ENCODE results near the gene ST7. TPM values are rescaled to one million over a fixed set of nuclear protein-coding genes. Genes with fewer than 3 reads are reported as not detected.

The ST7 gene
- total RNA-seq, 2 experiments from 2014 or later = 6.7 to 7.4 TPM

GRCh38 chr7:117169907-117170306 lies 216.6 kb downstream of the ST7 start:
- H3K36me3 Mint-ChIP-seq (ENCODE audit: low read depth) = no peaks in the 10 kb centered on the region
- DNase-seq = no peak
- H3K9me3 Mint-ChIP-seq = no peaks in the 10 kb centered on the region
- no peak overlapping the region for H3K27ac Mint-ChIP-seq
- POLR2A ChIA-PET = no interaction called here
- H3K4me3 Mint-ChIP-seq = no peak overlapping the region
- CTCF ChIA-PET = no interaction called here
- no peaks in the 10 kb centered on the region for H3K27me3 Mint-ChIP-seq
- no peaks in the 10 kb centered on the region for H3K4me1 Mint-ChIP-seq

GRCh38 chr7:117171106-117171505 lies 217.8 kb downstream of the ST7 start:
- H3K4me1 Mint-ChIP-seq = no peaks in the 10 kb centered on the region
- no peaks in the 10 kb centered on the region for H3K27me3 Mint-ChIP-seq
- no peaks in the 10 kb centered on the region for H3K9me3 Mint-ChIP-seq
- POLR2A ChIA-PET = no interaction called here
- no peak overlapping the region for H3K4me3 Mint-ChIP-seq
- no peak overlapping the region for H3K27ac Mint-ChIP-seq
- no peaks in the 10 kb centered on the region for H3K36me3 Mint-ChIP-seq (ENCODE audit: low read depth)
- CTCF ChIA-PET = no interaction called here
- DNase-seq = no peak

GRCh38 chr7:117172283-117172682 lies 219.0 kb downstream of the ST7 start:
- no peak for DNase-seq
- Mint-ChIP-seq H3K4me1 (no peaks in the 10 kb centered on the region), H3K27me3 (no peaks in the 10 kb centered on the region), H3K4me3 (no peak overlapping the region), H3K36me3 (ENCODE audit: low read depth) (no peaks in the 10 kb centered on the region), H3K27ac (no peak overlapping the region), H3K9me3 (no peaks in the 10 kb centered on the region)
- ChIA-PET POLR2A (no interaction called here), CTCF (no interaction called here)

- Mint-ChIP-seq H3K9me3 (no peaks in the 10 kb centered on the region), H3K36me3 (ENCODE audit: low read depth) (no peaks in the 10 kb centered on the region), H3K27me3 (no peaks in the 10 kb centered on the region), H3K27ac (no peak overlapping the region), H3K4me1 (no peaks in the 10 kb centered on the region), H3K4me3 (no peak overlapping the region)
- CTCF ChIA-PET = no interaction called here
- no peak for DNase-seq
- POLR2A ChIA-PET = no interaction called here
Measured at GRCh38 chr7:117173035-117173770, 219.9 kb downstream of the ST7 start.

GRCh38 chr7:117176206-117176605 lies 222.9 kb downstream of the ST7 start:
- POLR2A ChIA-PET = no interaction called here
- H3K4me1 Mint-ChIP-seq = no peaks in the 10 kb centered on the region
- H3K27ac Mint-ChIP-seq = no peak overlapping the region
- H3K36me3 Mint-ChIP-seq (ENCODE audit: low read depth) = no peaks in the 10 kb centered on the region
- DNase-seq = no peak
- H3K9me3 Mint-ChIP-seq = no peaks in the 10 kb centered on the region
- H3K4me3 Mint-ChIP-seq = no peak overlapping the region
- CTCF ChIA-PET = no interaction called here
- H3K27me3 Mint-ChIP-seq = no peaks in the 10 kb centered on the region

GRCh38 chr7:117178600-117178999 lies 225.3 kb downstream of the ST7 start:
- ChIA-PET POLR2A (no interaction called here), CTCF (no interaction called here)
- Mint-ChIP-seq H3K27me3 (no peaks in the 10 kb centered on the region), H3K36me3 (ENCODE audit: low read depth) (no peaks in the 10 kb centered on the region), H3K9me3 (no peaks in the 10 kb centered on the region), H3K4me1 (no peaks in the 10 kb centered on the region), H3K27ac (no peak overlapping the region), H3K4me3 (no peak overlapping the region)
- DNase-seq = no peak

GRCh38 chr7:117179701-117180100 lies 226.4 kb downstream of the ST7 start:
- Mint-ChIP-seq H3K36me3 (ENCODE audit: low read depth) (no peaks in the 10 kb centered on the region), H3K9me3 (no peaks in the 10 kb centered on the region), H3K4me3 (no peak overlapping the region), H3K27me3 (no peaks in the 10 kb centered on the region), H3K27ac (no peak overlapping the region), H3K4me1 (no peaks in the 10 kb centered on the region)
- ChIA-PET POLR2A (no interaction called here), CTCF (no interaction called here)
- no peak for DNase-seq

- Mint-ChIP-seq H3K9me3 (no peaks in the 10 kb centered on the region), H3K4me3 (no peak overlapping the region), H3K4me1 (peaks cover 2% of the 10 kb centered on the region), H3K27me3 (no peaks in the 10 kb centered on the region), H3K36me3 (ENCODE audit: low read depth) (no peaks in the 10 kb centered on the region), H3K27ac (no peak overlapping the region)
- ChIA-PET CTCF (no interaction called here), POLR2A (no interaction called here)
- DNase-seq = no peak
Measured at GRCh38 chr7:117183729-117184128, 230.4 kb downstream of the ST7 start.

GRCh38 chr7:117184367-117184766 lies 231.1 kb downstream of the ST7 start:
- Mint-ChIP-seq H3K27me3 (no peaks in the 10 kb centered on the region), H3K36me3 (ENCODE audit: low read depth) (no peaks in the 10 kb centered on the region), H3K27ac (no peak overlapping the region), H3K4me3 (no peak overlapping the region), H3K9me3 (no peaks in the 10 kb centered on the region), H3K4me1 (peaks cover 2% of the 10 kb centered on the region)
- ChIA-PET POLR2A (no interaction called here), CTCF (no interaction called here)
- no peak for DNase-seq

- ChIA-PET POLR2A (no interaction called here), CTCF (no interaction called here)
- no peaks in the 10 kb centered on the region for H3K27me3 Mint-ChIP-seq
- H3K36me3 Mint-ChIP-seq (ENCODE audit: low read depth) = no peaks in the 10 kb centered on the region
- no peak for DNase-seq
- peaks cover 2% of the 10 kb centered on the region for H3K4me1 Mint-ChIP-seq
- H3K27ac Mint-ChIP-seq = no peak overlapping the region
- H3K4me3 Mint-ChIP-seq = no peak overlapping the region
- H3K9me3 Mint-ChIP-seq = no peaks in the 10 kb centered on the region
Measured at GRCh38 chr7:117185124-117185523, 231.8 kb downstream of the ST7 start.

- H3K36me3 Mint-ChIP-seq (ENCODE audit: low read depth) = peaks cover 3% of the 10 kb centered on the region
- ChIA-PET POLR2A (no interaction called here), CTCF (no interaction called here)
- no peak overlapping the region for H3K27ac Mint-ChIP-seq
- H3K27me3 Mint-ChIP-seq = no peaks in the 10 kb centered on the region
- no peaks in the 10 kb centered on the region for H3K9me3 Mint-ChIP-seq
- DNase-seq = no peak
- H3K4me1 Mint-ChIP-seq = peaks cover 2% of the 10 kb centered on the region
- H3K4me3 Mint-ChIP-seq = no peak overlapping the region
Measured at GRCh38 chr7:117186218-117187010, 233.1 kb downstream of the ST7 start.

- Mint-ChIP-seq H3K36me3 (ENCODE audit: low read depth) (peaks cover 3% of the 10 kb centered on the region), H3K27me3 (no peaks in the 10 kb centered on the region), H3K27ac (no peak overlapping the region), H3K4me1 (peaks cover 2% of the 10 kb centered on the region), H3K4me3 (no peak overlapping the region), H3K9me3 (no peaks in the 10 kb centered on the region)
- ChIA-PET POLR2A (no interaction called here), CTCF (no interaction called here)
- DNase-seq = no peak
Measured at GRCh38 chr7:117188376-117188775, 235.1 kb downstream of the ST7 start.

- peaks cover 2% of the 10 kb centered on the region for H3K4me1 Mint-ChIP-seq
- H3K27ac Mint-ChIP-seq = no peak overlapping the region
- no peak overlapping the region for H3K4me3 Mint-ChIP-seq
- no peak for DNase-seq
- peaks cover 3% of the 10 kb centered on the region for H3K36me3 Mint-ChIP-seq (ENCODE audit: low read depth)
- H3K27me3 Mint-ChIP-seq = no peaks in the 10 kb centered on the region
- POLR2A ChIA-PET = no interaction called here
- no peaks in the 10 kb centered on the region for H3K9me3 Mint-ChIP-seq
- CTCF ChIA-PET = no interaction called here
Measured at GRCh38 chr7:117188949-117189592, 235.8 kb downstream of the ST7 start.

GRCh38 chr7:117190104-117190503 lies 236.8 kb downstream of the ST7 start:
- Mint-ChIP-seq H3K27ac (no peak overlapping the region), H3K36me3 (ENCODE audit: low read depth) (peaks cover 3% of the 10 kb centered on the region), H3K4me3 (no peak overlapping the region), H3K9me3 (no peaks in the 10 kb centered on the region), H3K4me1 (peaks cover 2% of the 10 kb centered on the region), H3K27me3 (no peaks in the 10 kb centered on the region)
- CTCF ChIA-PET = no interaction called here
- no peak for DNase-seq
- POLR2A ChIA-PET = no interaction called here

Measured in activated CD4-positive, alpha-beta memory T cell treated with anti-CD3 and anti-CD28 coated beads, Interleukin-2, amount 10 ng/mL, durations not matched to agents 7 days and 5 days (primary cell).